PC-3 (cell line): ENCODE data around the gene PIP5K1C. TPM values are rescaled to one million over a fixed set of nuclear protein-coding genes. Genes with fewer than 3 reads are reported as not detected.

Experiments
- ATAC-seq: fragments of 200-7000 bp; cut with Tn5 transposase; 2 replicates; pipeline ENCODE4 v1.9.1; 2020; ENCODE audit warnings: mild to moderate bottlenecking, moderate library complexity
- BruUV-seq: library from RNA; stranded (reverse); fragments of 400-500 nt; replicated peaks from 2 replicates; lab custom pipeline; 2021; lab: Mats Ljungman, UMichigan
- CTCF ChIA-PET: fragments of 300-600 bp; sonication (Branson Sonifier 250); formaldehyde crosslinking; loops from one replicate; lab custom pipeline; 2022; ENCODE audit warnings: antibody characterized with exemption; lab: Charles Lee
- POLR2A ChIA-PET: fragments of 300-600 bp; sonication (Branson Sonifier 250); formaldehyde crosslinking; loops from one replicate; lab custom pipeline; 2022; ENCODE audit warnings: antibody characterized with exemption; ENCODE audit not compliant: unreplicated experiment; lab: Charles Lee
- DNase-seq: peaks from one replicate; pipeline ENCODE4 v3.0.0-alpha.2; 2015
- H2AFZ ChIP-seq: fragments of 300-600 bp; sonication (generic); 2 replicates; pipeline ENCODE4 v1.6.0; 2016; ENCODE audit warnings: antibody characterized with exemption, low read length
- H3F3A ChIP-seq: fragments of 300-600 bp; sonication (generic); one replicate; pipeline ENCODE4 v1.6.0; 2017; ENCODE audit warnings: antibody characterized with exemption, low read length, control low read depth, mild to moderate bottlenecking; ENCODE audit not compliant: unreplicated experiment
- H3K27ac ChIP-seq: fragments of 300-600 bp; sonication (generic); 2 replicates; pipeline ENCODE4 v1.5.1; 2016; ENCODE audit warnings: mild to moderate bottlenecking, low read length
- H3K27me3 ChIP-seq: fragments of 300-600 bp; sonication (generic); 2 replicates; pipeline ENCODE4 v1.6.1; 2016; ENCODE audit warnings: low read length, mixed read lengths
- H3K36me3 ChIP-seq: fragments of 300-600 bp; sonication (generic); 2 replicates; pipeline ENCODE4 v1.6.1; 2016; ENCODE audit warnings: low read depth, mixed run types, low read length, mixed read lengths
- H3K4me1 ChIP-seq: fragments of 300-600 bp; sonication (generic); 2 replicates; pipeline ENCODE4 v1.5.1; 2016; ENCODE audit warnings: low read length; ENCODE audit not compliant: insufficient read depth
- H3K4me2 ChIP-seq: fragments of 300-600 bp; sonication (generic); 2 replicates; pipeline ENCODE4 v1.6.0; 2016; ENCODE audit warnings: low read length
- H3K4me3 ChIP-seq: fragments of 300-600 bp; sonication (generic); 2 replicates; pipeline ENCODE4 v1.5.1; 2016; ENCODE audit warnings: mild to moderate bottlenecking, low read length, mixed read lengths
- H3K79me2 ChIP-seq: fragments of 300-600 bp; sonication (generic); 2 replicates; pipeline ENCODE4 v1.6.1; 2017; ENCODE audit warnings: low read length, mixed read lengths
- H3K9ac ChIP-seq: fragments of 300-600 bp; sonication (generic); 2 replicates; pipeline ENCODE4 v1.6.0; 2016; ENCODE audit warnings: mild to moderate bottlenecking, low read length
- H3K9me2 ChIP-seq: fragments of 300-600 bp; sonication (generic); replicated peaks from 2 replicates; pipeline ENCODE4 v1.6.1; 2016; ENCODE audit warnings: mixed run types, low read length, mixed read lengths
- H3K9me3 ChIP-seq: fragments of 300-600 bp; sonication (generic); 2 replicates; pipeline ENCODE4 v1.6.1; 2016; ENCODE audit warnings: low read length, mixed read lengths
- H4K20me1 ChIP-seq: fragments of 300-600 bp; sonication (generic); 2 replicates; pipeline ENCODE4 v1.6.1; 2016; ENCODE audit warnings: low read length, mixed read lengths
- EZH2 ChIP-seq: fragments of 300-600 bp; sonication (generic); IDR thresholded peaks from one replicate; pipeline ENCODE4 v1.6.1; 2017; ENCODE audit warnings: antibody characterized with exemption, mild to moderate bottlenecking, low read length; ENCODE audit not compliant: unreplicated experiment
- EZH2phosphoT487 ChIP-seq: fragments of 300-600 bp; sonication (generic); IDR thresholded peaks from 2 replicates; pipeline ENCODE4 v1.6.1; 2018; ENCODE audit warnings: mild to moderate bottlenecking, antibody characterized with exemption, low read length, borderline replicate concordance
- intact Hi-C: fragments of 100-400 bp; cut with micrococcal nuclease; formaldehyde crosslinking; loops from 2 replicates; pipeline ENCODE4 v1.9.0; 2023
- total RNA-seq: library from RNA; depleted of rRNA; stranded (reverse); fragments of >200 nt; gene quantifications from 2 replicates; pipeline ENCODE4 v1.2.3, GENCODE V29; 2014
- TF ChIP-seq, protein P1 (sequence below): fragments of 300-600 bp; sonication (generic); conservative IDR thresholded peaks from 2 replicates; pipeline ENCODE4 v1.5.1; 2017; ENCODE audit warnings: antibody characterized with exemption, low read depth, mild to moderate bottlenecking, low read length

The PIP5K1C gene
- total RNA-seq, 1 experiment from 2014 or later, result 16.1 TPM

DNA sequence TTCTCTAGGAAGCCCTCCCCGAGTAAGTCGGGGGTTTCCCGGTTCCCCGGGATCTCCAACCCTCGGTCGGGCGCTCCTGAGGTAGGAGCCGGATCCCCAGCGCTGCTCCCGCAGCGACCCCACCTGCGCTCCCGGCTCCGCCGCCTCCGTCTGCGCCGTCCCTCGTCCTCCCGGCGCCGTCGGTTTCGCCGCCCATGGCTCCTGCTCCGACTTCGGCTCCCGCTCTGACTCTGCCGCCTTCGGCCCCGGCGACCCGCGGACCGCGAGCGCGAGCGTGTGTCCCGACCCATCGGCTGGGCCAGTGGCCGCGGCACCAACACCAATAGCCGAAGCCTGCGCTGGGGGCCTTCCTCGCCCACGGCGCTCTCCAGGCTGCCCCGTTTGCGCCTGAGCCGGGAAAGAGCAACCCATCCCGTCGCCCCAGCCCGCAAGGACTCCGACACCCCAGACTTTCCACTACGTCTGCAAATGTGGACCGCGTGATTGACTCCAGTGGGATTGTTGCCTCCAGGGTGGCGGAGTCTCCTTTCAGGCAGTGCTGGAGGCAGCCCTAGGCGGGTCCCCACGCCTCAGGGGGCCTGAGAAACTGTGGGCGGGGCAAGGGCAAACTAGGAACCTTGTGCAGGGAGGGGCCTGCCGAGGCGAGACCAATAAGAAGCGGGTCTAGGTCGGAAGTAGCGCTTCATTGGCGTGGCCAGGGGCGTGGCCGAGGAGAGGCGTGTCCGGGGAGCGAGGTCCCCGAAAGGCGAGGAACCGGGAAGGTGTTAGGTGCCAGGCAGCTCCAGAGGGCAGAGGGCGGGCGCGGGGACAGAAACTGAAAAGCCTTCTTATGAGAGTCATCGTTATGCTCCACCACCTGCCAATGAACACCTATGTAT, 73.6 kb downstream of the PIP5K1C start, which contains the start of gene CACTIN:
CACTIN (minus strand) TSS at position 318 of the 878 bp plus-strand sequence; CDS start at position 290, 28 bp downstream.
- no peaks in the 10 kb centered on the region for H3K36me3 ChIP-seq
- POLR2A ChIA-PET, result interaction anchor here (0.5 kb wide), 1 partner anchor 206 kb away, joined by 3 read pairs; no protein-coding TSS in a partner anchor
- H3K79me2 ChIP-seq, result peaks cover 27% of the 10 kb centered on the region
- no peaks in the 10 kb centered on the region for H4K20me1 ChIP-seq
- CTCF ChIA-PET, result no interaction called here
- peak within 1 kb of the TSS; percentile 96 for H3K4me2 ChIP-seq
- intact Hi-C loops, result no loop called here
- H3K27ac ChIP-seq, result peak within 1 kb of the TSS; percentile 60
- no peaks in the 10 kb centered on the region for H3K9me3 ChIP-seq
- peak within 1 kb of the TSS; percentile 85 for H3K9ac ChIP-seq
- TF ChIP-seq EZH2phosphoT487, result no peak
- no peak for TF ChIP-seq EZH2
- TF ChIP-seq, protein P1, sequence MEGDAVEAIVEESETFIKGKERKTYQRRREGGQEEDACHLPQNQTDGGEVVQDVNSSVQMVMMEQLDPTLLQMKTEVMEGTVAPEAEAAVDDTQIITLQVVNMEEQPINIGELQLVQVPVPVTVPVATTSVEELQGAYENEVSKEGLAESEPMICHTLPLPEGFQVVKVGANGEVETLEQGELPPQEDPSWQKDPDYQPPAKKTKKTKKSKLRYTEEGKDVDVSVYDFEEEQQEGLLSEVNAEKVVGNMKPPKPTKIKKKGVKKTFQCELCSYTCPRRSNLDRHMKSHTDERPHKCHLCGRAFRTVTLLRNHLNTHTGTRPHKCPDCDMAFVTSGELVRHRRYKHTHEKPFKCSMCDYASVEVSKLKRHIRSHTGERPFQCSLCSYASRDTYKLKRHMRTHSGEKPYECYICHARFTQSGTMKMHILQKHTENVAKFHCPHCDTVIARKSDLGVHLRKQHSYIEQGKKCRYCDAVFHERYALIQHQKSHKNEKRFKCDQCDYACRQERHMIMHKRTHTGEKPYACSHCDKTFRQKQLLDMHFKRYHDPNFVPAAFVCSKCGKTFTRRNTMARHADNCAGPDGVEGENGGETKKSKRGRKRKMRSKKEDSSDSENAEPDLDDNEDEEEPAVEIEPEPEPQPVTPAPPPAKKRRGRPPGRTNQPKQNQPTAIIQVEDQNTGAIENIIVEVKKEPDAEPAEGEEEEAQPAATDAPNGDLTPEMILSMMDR, result no peak
- no TSS peak for BruUV-seq
- no peaks in the 10 kb centered on the region for H3K9me2 ChIP-seq
- DNase-seq (peak; percentile 95), ATAC-seq (peak; percentile 96)
- H2AFZ ChIP-seq, result peak within 1 kb of the TSS; percentile 56
- H3K4me3 ChIP-seq, result peak within 1 kb of the TSS; percentile 98
- peaks cover 5% of the 10 kb centered on the region; the same call in 1 of the 2 replicates for H3K4me1 ChIP-seq
- H3K27me3 ChIP-seq, result no peaks in the 10 kb centered on the region
- no peaks in the 10 kb centered on the region for H3F3A ChIP-seq

- intact Hi-C loops, result no loop called here
- peak overlapping the region; percentile 56 for H2AFZ ChIP-seq
- H3K9me3 ChIP-seq, result no peaks in the 10 kb centered on the region
- TSS peak; percentile 28 for BruUV-seq
- no peaks in the 10 kb centered on the region for H4K20me1 ChIP-seq
- ChIA-PET CTCF (no interaction called here), POLR2A (no interaction called here)
- H3K4me2 ChIP-seq, result peak overlapping the region; percentile 96
- no peak for TF ChIP-seq EZH2
- TF ChIP-seq, protein P1, result no peak
- TF ChIP-seq EZH2phosphoT487, result no peak
- H3K4me3 ChIP-seq, result peak overlapping the region; percentile 98
- no peaks in the 10 kb centered on the region for H3K36me3 ChIP-seq
- H3K27me3 ChIP-seq, result no peaks in the 10 kb centered on the region
- DNase-seq, result no peak
- peaks cover 5% of the 10 kb centered on the region; the same call in 1 of the 2 replicates for H3K4me1 ChIP-seq
- peak; percentile 6 for ATAC-seq
- H3F3A ChIP-seq, result no peaks in the 10 kb centered on the region
- no peaks in the 10 kb centered on the region for H3K9me2 ChIP-seq
- peaks cover 27% of the 10 kb centered on the region for H3K79me2 ChIP-seq
- H3K9ac ChIP-seq, result peak overlapping the region; percentile 85
- H3K27ac ChIP-seq, result no peak overlapping the region
Observed at GRCh38 chr19:3625996-3626472, 74.2 kb downstream of the PIP5K1C start.
